Measurements from ENCODE around the gene NEGR1.

Gene NEGR1

GRCh38 chr1:71357708-71358107 is 924.6 kb downstream of the NEGR1 start:
- DNase-seq (ENCODE audit: low read depth in 2 of 2): no peak

DNA sequence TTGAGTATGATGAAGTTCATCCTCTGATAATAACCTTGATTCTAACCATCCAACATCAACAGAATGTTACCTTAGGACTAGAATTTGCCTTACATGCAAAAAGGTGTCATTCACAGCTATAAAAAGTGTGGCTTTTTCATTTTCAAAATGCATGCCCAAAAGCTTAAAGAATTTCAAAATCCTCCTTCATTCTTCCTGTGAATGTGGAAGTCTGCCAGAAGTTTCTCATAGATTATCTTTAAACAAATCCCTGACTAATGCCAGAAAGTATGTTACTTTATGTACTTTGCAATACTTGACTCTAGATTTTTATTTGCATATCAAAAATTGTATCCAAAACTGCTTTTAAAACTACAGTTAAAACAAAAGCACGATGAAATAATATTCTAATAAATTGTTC is 930.9 kb downstream of the NEGR1 start:
- no peak for DNase-seq (ENCODE audit: low read depth in 2 of 2)

DNA sequence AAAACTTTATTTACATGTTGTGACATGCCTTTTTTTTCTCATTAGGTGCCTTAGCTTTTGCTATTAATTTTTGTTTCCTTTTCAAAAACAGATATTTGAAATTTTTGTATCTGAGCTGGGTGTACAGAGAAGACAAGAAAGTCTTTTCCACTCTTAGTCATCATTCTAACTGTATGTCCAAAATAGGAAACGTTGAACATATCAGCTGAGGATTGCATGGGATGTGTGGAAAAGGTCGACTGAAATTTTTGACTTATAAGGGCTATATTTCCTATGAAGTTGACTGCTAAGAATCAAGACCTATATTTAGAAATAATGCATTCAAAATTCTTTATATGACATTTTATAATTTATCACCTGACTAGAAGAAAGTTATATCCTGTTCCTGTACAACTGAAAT is 931.5 kb downstream of the NEGR1 start:
- DNase-seq (ENCODE audit: low read depth in 2 of 2): no peak

DNA sequence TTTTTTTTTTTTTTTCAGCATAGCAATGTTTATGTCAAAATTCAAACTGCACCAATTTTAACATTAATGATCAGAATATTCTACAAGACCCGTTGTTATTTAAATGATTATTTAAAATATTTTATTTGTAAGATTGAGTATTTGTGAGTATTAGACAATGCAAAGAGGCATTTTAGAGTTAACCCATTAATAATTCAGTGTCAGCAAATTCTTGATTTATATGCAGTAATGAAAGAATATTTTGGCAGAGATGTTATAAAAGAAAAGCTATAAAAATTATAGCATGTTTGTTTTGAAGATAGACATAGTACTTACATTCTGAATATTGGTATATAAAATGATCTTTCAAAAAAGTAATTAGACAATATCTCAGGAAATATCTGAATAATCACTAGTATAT is 932.0 kb downstream of the NEGR1 start:
- DNase-seq (ENCODE audit: low read depth in 2 of 2): no peak

Data from stimulated activated CD8-positive, alpha-beta memory T cell treated with anti-CD3 and anti-CD28 coated beads, Interleukin-7, amount 100 ng/mL, for 1 hour (primary cell).